Natural killer cell (primary cell): ENCODE measurements around the gene TICRR. TPM values are rescaled to one million over a fixed set of nuclear protein-coding genes. Genes with fewer than 3 reads are reported as not detected.

ENCODE experiments used
- ATAC-seq, 3 donors: fragments of 150-1000 bp in 2 of 3; fragments of 200-7000 bp in 1 of 3; cut with Tn5 transposase; 1 replicate in 1 of 3; 2 replicates in 2 of 3; pipeline ENCODE4 v1.10.0; 2021; ENCODE audit warnings: mild to moderate bottlenecking in 2 of 3, moderate library complexity in 2 of 3
- DNase-seq, 2 donors: peaks; one replicate each; pipeline versions ENCODE4 v3.0.0 to v3.0.0-alpha.2; 2013 to 2021; ENCODE audit warnings: mixed read lengths in 1 of 2
- H3K27ac ChIP-seq: one replicate; pipeline ENCODE4 v1.5.1; 2013; ENCODE audit warnings: mild to moderate bottlenecking, low read length
- H3K27me3 ChIP-seq: one replicate; pipeline ENCODE4 v1.6.1; 2013; ENCODE audit warnings: low read length; ENCODE audit not compliant: control insufficient read depth, insufficient read depth
- H3K36me3 ChIP-seq: one replicate; pipeline ENCODE4 v1.6.1; 2013; ENCODE audit warnings: low read length; ENCODE audit not compliant: control insufficient read depth, insufficient read depth
- H3K4me1 ChIP-seq: one replicate; pipeline ENCODE4 v1.6.1; 2013; ENCODE audit warnings: low read length; ENCODE audit not compliant: control insufficient read depth, insufficient read depth
- H3K4me3 ChIP-seq: one replicate; pipeline ENCODE4 v1.5.1; 2013; ENCODE audit warnings: low read length
- H3K9me3 ChIP-seq: one replicate; pipeline ENCODE4 v1.6.1; 2013; ENCODE audit warnings: low read length; ENCODE audit not compliant: control insufficient read depth, insufficient read depth
- H3K27ac Mint-ChIP-seq, 2 donors: one replicate each; pipeline ENCODE4 v1.8.0; 2022; ENCODE audit warnings: mild to moderate bottlenecking in 2 of 2, mixed read lengths in 2 of 2, moderate library complexity in 1 of 2
- H3K27me3 Mint-ChIP-seq, 2 donors: one replicate each; pipeline ENCODE4 v1.8.0; 2022; ENCODE audit warnings: low read depth in 2 of 2, mixed read lengths in 2 of 2
- H3K36me3 Mint-ChIP-seq: one replicate; pipeline ENCODE4 v1.8.0; 2022; ENCODE audit warnings: mixed read lengths
- H3K4me1 Mint-ChIP-seq, 2 donors: one replicate each; pipeline ENCODE4 v1.8.0; 2022; ENCODE audit warnings: mixed read lengths in 2 of 2
- H3K4me3 Mint-ChIP-seq: one replicate; pipeline ENCODE4 v1.8.0; 2022; ENCODE audit warnings: mild to moderate bottlenecking, moderate library complexity, mixed read lengths
- H3K9me3 Mint-ChIP-seq, 2 donors: one replicate each; pipeline ENCODE4 v1.8.0; 2022; ENCODE audit warnings: mixed read lengths in 2 of 2
- CTCF ChIP-seq: fragments of 200-600 bp; IDR thresholded peaks from one replicate; pipeline ENCODE4 v1.8.0; 2022; ENCODE audit warnings: antibody characterized with exemption
- WGBS: methylation state at CpG from one replicate; pipeline ENCODE4 v1.1.7; 2013; ENCODE audit warnings: missing lambda C conversion rate; ENCODE audit not compliant: insufficient coverage; 5-methylcytosine and 5-hydroxymethylcytosine counted together
- intact Hi-C: fragments of 100-400 bp; cut with micrococcal nuclease; formaldehyde crosslinking; loops from one replicate; pipeline ENCODE4 v1.14.2; 2022
- total RNA-seq, 4 donors: library from RNA; stranded (reverse); fragments of 120-200 nt in 1 of 4; gene quantifications; one replicate each; pipeline versions ENCODE4 v1.2.3 to v1.2.4, GENCODE V29; 2013 to 2022

TICRR gene
- total RNA-seq, 3 donors from 2014 or later (not counting 1 experiment from before 2014, with no cell fraction given), result 0.13 to 0.59 (median 0.14) TPM

GRCh38 chr15:89648106-89649012 is 73.1 kb downstream of the TICRR start:
- Histone ChIP-seq H3K27me3 (no peaks in the 10 kb centered on the region), H3K9me3 (no peaks in the 10 kb centered on the region), H3K4me3 (no peak overlapping the region), H3K4me1 (peaks cover 5% of the 10 kb centered on the region), H3K27ac (no peak overlapping the region), H3K36me3 (no peaks in the 10 kb centered on the region)
- H3K27me3 Mint-ChIP-seq, result peaks cover 0 to 7% of the 10 kb centered on the region in 2 donors
- 95% methylated on average over 102 of the region's 102 CpGs for WGBS
- no peak overlapping the region for H3K27ac Mint-ChIP-seq
- DNase-seq (no peak), ATAC-seq (no peak)
- no peak overlapping the region for H3K4me3 Mint-ChIP-seq
- no peaks in the 10 kb centered on the region for H3K9me3 Mint-ChIP-seq
- no peak for TF ChIP-seq CTCF
- H3K36me3 Mint-ChIP-seq, result no peaks in the 10 kb centered on the region
- H3K4me1 Mint-ChIP-seq, result peaks cover 0 to 5% of the 10 kb centered on the region in 2 donors
- intact Hi-C loops, result no loop called here

DNA sequence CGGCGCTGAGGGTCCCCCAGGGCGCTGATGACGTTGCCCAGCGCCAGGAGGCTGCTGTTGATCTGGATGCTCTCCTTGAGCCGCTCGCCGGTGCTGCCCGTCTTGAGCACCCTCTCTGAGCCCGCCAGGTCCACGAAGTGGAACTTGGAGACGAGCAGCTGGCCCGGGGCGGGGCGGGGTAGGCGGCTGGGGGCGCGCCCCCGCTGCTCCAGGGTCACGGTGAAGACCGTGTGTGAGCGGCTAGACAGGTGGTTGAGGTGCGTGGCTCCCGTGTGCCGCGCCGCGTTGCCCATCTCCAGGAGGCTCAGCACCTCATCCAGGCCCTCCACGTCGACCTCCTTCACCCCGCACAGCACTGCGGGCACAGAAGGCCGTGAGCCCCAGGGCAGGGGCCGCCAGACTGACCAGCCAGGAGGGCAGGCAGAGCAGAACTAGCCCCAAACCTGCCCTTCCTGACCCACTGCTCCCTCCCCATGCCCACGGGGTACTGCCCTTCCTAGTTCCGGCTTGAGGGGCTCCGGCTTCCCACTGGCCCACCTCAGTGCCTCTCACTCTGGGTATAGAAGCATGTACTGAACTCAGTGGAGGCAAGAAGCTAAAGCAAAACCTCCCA is 73.8 kb downstream of the TICRR start:
- WGBS, result 97% methylated on average over 37 of the region's 37 CpGs
- no peak for ATAC-seq
- no peaks in the 10 kb centered on the region for H3K36me3 ChIP-seq
- no peaks in the 10 kb centered on the region for H3K9me3 ChIP-seq
- no peak overlapping the region for H3K27ac ChIP-seq
- no peak for DNase-seq
- TF ChIP-seq CTCF, result no peak
- Mint-ChIP-seq H3K36me3 (no peaks in the 10 kb centered on the region), H3K9me3 (no peaks in the 10 kb centered on the region), H3K4me1 (peaks cover 0 to 5% of the 10 kb centered on the region in 2 donors), H3K27ac (no peak overlapping the region), H3K27me3 (peaks cover 0 to 10% of the 10 kb centered on the region in 2 donors), H3K4me3 (no peak overlapping the region)
- no peaks in the 10 kb centered on the region for H3K27me3 ChIP-seq
- peaks cover 5% of the 10 kb centered on the region for H3K4me1 ChIP-seq
- intact Hi-C loops, result no loop called here
- no peak overlapping the region for H3K4me3 ChIP-seq

DNA sequence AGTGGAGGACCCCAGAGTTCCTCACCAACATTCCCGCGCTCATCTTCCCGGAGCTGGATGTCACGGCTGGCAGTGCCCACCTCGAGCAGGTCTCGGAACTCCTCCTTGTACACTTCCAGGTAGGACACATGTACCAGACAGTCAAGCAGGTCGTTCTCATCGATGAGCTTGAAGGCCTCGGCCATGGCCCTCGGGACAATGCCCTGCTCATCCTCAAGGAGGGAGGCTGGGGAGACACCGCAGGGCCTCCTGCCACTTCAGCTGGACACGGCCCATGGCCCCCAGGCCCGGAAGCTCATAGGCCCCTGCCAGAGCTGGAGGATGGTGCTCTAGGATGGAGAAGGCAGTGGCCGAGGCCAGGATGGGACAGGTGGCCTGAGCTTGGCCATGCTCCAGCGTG is 74.4 kb downstream of the TICRR start:
- no peak for ATAC-seq
- intact Hi-C loops, result no loop called here
- no peak overlapping the region for H3K4me3 Mint-ChIP-seq
- no peak for DNase-seq
- 93% methylated on average over 15 of the region's 15 CpGs for WGBS
- no peak overlapping the region for H3K27ac Mint-ChIP-seq
- Histone ChIP-seq H3K9me3 (no peaks in the 10 kb centered on the region), H3K27me3 (peaks cover 4% of the 10 kb centered on the region), H3K27ac (no peak overlapping the region), H3K4me3 (no peak overlapping the region), H3K36me3 (no peaks in the 10 kb centered on the region), H3K4me1 (peaks cover 10% of the 10 kb centered on the region)
- H3K9me3 Mint-ChIP-seq, result no peaks in the 10 kb centered on the region
- no peaks in the 10 kb centered on the region for H3K36me3 Mint-ChIP-seq
- peaks cover 4 to 11% of the 10 kb centered on the region in 2 donors for H3K4me1 Mint-ChIP-seq
- H3K27me3 Mint-ChIP-seq, result peaks cover 0 to 16% of the 10 kb centered on the region in 2 donors
- TF ChIP-seq CTCF, result no peak
